VCaP (cell line): ENCODE measurements around the gene CDK17.

ENCODE experiments used
- H3K27ac ChIP-seq: fragments of 450-650 bp; 2 replicates; pipeline ENCODE4 v1.5.1; 2017
- TF ChIP-seq, protein P1 (sequence below): fragments of 450-650 bp; conservative IDR thresholded peaks from 2 replicates; pipeline ENCODE4 v1.5.1; 2017; ENCODE audit warnings: mild to moderate bottlenecking, moderate library complexity

CDK17 gene

DNA sequence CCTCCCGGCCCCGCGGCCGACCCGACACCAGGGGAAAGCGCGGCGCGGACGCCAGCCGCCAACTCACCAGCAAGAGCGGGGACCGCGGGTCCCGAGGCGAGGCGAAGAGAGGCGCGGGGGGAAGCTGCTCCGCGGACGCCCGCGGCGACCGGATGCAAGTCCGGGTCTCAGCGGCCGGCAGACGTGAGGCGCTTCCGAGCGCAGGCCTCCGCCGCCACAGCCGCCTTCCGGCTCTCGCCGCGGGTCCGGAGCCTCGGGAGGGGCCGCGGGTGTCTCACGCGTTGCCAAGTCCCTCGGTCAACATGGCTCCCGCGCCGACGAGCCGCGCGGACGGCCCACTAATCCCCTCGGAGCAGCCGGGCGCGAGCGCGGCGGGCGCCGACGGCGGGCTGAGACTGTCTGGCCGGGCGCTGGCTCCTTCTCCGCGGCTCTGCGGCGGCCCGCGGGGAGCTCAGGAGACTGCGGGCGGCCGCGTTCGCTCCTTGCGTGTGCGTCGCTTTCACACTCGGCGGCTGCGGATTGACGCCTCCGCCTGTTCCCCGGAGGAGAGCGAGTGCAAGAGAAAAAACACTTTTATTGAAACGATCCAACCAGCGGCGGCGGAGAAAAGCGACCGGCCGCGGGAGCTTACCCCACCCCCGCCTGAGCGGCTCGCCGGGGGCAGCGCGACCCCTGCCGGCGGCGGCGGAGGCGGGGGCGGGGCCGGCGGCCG, at the start of gene CDK17:
Gene CDK17 (minus strand): TSS at position 521 of the 712 bp plus-strand sequence. CDS start 65,603 bp downstream, outside the sequence.
- peak within 1 kb of the TSS; percentile 99 for H3K27ac ChIP-seq
- TF ChIP-seq, protein P1, sequence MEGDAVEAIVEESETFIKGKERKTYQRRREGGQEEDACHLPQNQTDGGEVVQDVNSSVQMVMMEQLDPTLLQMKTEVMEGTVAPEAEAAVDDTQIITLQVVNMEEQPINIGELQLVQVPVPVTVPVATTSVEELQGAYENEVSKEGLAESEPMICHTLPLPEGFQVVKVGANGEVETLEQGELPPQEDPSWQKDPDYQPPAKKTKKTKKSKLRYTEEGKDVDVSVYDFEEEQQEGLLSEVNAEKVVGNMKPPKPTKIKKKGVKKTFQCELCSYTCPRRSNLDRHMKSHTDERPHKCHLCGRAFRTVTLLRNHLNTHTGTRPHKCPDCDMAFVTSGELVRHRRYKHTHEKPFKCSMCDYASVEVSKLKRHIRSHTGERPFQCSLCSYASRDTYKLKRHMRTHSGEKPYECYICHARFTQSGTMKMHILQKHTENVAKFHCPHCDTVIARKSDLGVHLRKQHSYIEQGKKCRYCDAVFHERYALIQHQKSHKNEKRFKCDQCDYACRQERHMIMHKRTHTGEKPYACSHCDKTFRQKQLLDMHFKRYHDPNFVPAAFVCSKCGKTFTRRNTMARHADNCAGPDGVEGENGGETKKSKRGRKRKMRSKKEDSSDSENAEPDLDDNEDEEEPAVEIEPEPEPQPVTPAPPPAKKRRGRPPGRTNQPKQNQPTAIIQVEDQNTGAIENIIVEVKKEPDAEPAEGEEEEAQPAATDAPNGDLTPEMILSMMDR, result peak; percentile 96

DNA sequence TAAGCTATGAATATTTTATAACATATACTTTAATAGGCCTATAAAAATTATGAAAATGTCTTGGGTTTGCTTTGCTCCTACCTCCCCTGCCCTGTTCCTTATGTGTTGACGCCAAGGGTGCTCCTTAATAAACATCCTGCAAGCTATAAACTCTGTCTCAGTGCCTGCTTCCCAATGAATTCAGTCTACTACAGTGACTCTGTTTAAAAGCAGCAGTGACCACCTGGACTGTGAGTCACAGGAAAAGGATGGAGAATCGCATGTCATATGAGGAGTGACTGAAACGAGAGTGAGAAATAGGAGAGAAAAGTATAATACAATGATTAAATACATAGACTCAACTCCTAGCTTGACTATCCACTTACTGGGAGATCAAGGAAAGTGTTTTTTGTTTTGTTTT, 48.1 kb upstream of the CDK17 start:
- TF ChIP-seq, protein P1, result no peak
- peak overlapping the region; percentile 64 for H3K27ac ChIP-seq

DNA sequence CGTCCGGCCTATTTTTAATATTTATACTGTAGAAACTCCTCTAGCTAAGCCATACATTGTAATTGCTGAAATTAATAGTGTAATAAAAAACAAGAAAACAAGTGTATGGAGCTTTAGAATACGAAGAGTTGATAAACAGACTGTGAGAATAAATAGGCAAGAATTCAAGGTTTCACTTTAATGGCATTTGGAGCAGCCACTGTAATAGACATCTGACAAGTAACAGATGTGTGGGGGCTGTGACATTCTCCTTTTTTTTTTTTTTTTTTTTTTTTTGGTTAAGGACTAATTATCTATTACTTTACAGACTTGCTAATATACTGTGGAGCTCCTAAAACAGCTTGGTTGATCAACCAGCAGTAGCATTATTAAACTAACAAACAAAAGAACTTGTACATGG, 47.0 kb upstream of the CDK17 start:
- peak overlapping the region; percentile 75 for H3K27ac ChIP-seq

DNA sequence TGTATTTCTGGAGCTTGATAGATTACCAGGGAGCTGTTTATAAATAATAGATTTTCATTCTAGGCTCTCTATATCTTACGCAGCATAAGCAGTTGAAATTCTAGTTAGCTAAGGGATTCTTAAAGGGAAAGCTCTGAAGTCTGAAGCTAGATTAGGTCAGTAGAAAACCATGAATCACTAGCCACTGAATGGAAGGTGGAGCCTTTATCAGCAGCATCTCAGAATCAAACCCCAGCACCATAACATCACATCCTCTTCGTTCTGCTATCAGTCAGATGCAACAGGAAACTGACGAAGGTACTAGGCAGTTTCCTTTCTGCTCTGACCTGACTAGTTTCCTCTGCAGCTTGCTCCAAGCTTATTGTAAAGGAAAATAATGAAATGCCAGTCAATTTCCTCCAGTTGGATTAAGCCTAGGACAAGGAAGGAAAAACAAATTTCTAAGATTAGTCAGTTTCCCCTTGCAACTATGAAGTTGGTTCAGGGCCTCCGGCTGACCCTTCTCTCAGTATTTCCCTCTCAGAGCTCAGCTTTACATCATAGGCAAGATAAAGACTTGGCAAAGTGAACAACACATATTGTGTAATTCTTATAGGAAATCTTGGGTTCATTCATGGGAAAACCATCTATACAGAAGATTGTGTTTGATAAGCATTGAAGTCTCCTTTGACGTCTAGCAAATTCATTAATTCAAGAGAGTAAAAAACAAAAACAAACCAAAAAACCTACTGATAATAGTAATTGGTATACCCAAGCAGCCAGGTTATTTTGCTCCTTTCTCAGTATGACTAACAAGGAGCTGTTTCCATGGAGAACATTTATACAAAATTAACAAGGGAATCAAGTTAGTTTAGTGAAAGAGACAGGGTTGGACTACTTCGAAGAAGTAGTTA, 45.7 kb upstream of the CDK17 start:
- TF ChIP-seq, protein P1, result no peak
- H3K27ac ChIP-seq, result peak overlapping the region; percentile 75

More for the DNA sequence above, 47.0 kb upstream of the CDK17 start:
- TF ChIP-seq, protein P1, result no peak

DNA sequence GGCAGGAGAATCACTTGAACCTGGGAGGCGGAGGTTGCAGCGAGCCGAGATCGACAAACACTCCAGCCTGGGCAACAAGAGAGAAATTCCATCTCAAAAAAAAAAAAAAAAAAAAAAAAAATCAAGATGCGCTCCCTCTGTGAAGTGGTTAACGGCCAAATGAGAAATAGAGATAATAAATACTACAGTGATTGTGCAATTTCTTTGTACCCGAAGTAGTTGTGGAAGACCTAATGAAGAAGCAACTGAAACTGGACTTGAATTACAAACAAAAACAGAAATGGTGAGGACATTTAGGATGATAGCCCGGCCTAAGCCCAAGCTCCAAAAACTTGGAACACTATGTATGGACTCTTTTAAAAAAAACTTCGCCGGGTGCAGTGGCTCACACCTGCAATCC, 44.2 kb upstream of the CDK17 start:
- TF ChIP-seq, protein P1, result no peak

DNA sequence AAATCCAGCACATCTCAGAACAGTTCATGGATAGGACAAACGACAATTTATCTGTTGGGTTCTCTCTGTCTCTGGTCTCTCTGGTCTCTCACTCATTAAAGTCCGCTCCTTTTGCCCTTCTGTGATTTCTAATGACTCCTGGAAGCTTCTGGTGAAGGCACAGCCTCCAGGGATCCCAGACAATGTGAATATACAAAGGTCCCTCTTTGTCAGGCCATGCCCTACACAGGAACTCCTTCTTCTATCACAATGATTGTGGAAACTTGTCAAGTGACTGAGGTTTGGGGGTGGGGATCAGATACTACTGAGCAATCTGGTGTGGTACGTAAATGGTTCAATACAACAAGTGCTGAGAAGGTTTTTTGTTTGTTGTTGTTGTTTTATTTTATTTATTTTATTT, 42.7 kb upstream of the CDK17 start:
- no peak overlapping the region for H3K27ac ChIP-seq
- TF ChIP-seq, protein P1, result no peak

More for the DNA sequence above, 44.2 kb upstream of the CDK17 start:
- H3K27ac ChIP-seq, result no peak overlapping the region

DNA sequence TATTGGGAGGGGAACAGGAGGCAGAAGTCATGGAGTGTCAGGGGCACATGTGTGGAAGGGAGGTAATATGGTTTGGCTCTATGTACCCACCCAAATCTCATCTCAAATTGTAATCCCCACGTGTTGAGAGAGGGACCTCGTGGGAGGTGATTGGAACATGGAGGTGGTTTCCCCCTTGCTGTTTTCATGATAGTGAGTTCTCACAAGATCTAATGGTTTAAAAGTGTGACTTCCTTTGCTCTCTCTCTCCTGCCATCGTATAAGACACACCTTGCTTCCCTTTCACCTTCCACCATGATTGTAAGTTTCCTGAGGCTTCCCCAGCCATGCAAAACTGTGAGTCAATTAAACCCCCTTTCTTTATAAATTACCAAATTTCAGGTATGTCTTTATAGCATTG, 41.6 kb upstream of the CDK17 start:
- H3K27ac ChIP-seq, result no peak overlapping the region
- TF ChIP-seq, protein P1, result no peak
